Right hindlimb (tissue), 1 donor: ENCODE results near the gene LNX2.

Source experiments
- DNase-seq: peaks from one replicate; pipeline ENCODE4 v3.0.0-alpha.2; 2018

The LNX2 gene

DNA sequence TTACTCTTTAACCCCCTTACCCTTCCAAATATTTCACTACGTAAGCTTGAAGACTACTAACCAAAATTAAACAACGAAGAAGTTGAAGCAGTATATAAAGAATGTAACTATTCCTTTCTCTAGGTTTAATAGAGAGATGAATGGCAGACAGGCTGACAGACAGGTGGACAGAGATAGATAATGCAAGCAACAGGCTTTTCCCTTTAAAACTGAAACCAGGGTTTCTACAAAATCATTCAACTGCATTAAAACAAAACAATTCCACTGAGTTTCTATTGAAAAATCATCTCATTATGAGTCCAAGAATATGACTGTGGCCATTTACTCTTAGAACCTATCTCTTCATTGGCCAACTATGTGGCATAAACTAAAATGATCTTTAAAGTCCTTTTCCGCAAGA is 15.2 kb downstream of the LNX2 start:
- no peak for DNase-seq

DNA sequence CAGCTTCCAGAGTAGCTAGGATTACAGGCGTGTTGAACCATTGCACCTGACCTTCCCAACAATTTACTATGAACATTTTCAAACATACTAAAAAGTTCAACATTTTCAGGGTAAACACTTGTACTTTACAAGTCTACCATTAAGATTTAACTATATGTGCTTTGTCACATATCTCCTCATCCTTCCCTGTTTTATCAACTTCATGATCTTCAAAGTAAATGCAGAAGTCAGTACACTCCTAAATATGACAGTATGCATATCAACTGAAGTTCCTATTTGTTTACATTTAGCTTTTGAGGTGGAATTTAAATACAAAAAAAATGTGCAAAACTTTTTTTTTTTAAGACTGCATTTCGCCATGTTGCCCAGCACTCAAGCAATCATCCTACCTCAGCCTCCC is 18.5 kb downstream of the LNX2 start:
- no peak for DNase-seq

DNA sequence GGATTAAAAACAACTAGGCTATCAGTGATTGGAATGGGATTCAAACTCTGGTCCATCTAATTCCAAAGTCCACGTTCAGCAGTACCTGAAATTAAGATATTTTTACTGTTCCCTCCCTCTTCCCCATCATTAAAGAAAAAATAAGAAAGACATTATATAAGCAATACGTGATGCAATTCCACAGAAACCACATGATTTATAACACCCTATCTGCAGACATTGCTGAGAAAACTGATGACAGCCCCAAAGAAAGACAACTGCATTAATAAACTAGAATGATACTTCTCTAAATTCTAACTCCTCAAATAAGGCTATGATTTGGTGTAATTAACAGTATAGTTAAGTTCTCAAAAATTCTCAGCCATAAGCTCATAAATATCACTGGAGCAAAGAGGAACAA is 19.1 kb downstream of the LNX2 start:
- no peak for DNase-seq

DNA sequence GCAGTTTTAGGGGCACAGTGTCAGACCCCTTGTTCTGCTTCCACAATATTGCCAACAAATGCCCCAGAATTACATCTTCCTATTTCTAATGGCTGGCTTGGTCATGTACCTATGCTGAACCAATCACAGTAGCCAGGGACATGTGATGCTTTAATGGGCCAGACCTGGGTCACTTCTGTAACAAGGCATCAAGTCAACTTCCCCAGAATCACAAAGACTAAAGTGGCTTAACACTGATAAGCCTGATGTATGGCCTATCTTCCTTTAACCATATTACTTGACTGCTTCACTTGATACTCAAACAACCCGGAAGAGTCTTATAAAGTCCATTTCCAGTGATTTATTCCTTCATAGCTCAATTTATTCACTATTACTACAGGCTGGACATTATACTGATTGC is 19.6 kb downstream of the LNX2 start:
- no peak for DNase-seq

DNA sequence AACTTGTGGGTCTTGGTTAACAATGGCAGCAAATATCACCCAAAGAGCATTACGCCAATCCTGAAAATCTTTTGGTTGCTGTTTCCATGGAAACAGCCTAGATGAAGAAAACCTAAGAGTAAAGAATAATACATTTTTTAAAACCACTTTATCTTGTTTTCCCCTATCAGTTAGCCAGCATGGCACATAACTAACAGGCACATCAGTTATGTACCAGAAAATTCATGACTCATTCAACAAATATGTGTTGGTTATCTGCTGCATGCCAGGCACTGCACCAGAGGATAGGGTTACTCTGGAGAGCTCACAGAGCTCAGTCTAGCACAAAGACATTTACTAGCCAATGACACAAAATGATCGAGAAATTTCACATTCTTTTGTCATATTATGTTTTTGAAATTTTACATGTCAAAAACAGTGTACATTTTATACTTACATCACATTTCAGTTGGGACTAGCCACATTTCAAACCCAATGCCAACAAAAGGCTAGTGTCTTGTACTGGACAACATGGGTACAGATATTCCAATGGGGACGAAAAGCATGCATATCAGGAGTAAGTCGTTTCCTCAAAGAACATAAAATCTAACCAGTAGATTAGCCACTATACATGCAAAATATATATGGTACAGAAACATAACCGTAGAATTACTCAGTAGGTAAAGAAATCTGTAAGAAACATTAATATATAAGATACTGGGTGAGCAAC is 20.3 kb downstream of the LNX2 start:
- no peak for DNase-seq

DNA sequence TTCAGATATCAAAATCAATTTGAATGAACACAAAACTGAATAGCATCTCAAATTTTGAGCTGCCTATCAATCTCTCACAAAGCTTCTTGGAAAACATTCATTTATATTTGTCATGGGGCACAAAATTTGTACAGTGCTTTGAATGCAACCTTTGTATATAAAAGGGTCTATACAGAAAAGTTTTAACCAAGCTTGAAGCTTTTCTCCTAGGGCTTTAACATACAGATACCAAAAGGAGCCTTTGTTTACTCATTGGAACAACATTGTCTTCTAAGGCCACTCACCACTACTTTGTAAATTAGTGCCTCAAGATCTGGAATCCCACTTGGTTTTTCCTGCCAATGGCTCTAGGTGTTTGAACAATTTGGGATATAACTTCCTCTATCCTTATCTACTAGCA is 21.2 kb downstream of the LNX2 start:
- no peak for DNase-seq

DNA sequence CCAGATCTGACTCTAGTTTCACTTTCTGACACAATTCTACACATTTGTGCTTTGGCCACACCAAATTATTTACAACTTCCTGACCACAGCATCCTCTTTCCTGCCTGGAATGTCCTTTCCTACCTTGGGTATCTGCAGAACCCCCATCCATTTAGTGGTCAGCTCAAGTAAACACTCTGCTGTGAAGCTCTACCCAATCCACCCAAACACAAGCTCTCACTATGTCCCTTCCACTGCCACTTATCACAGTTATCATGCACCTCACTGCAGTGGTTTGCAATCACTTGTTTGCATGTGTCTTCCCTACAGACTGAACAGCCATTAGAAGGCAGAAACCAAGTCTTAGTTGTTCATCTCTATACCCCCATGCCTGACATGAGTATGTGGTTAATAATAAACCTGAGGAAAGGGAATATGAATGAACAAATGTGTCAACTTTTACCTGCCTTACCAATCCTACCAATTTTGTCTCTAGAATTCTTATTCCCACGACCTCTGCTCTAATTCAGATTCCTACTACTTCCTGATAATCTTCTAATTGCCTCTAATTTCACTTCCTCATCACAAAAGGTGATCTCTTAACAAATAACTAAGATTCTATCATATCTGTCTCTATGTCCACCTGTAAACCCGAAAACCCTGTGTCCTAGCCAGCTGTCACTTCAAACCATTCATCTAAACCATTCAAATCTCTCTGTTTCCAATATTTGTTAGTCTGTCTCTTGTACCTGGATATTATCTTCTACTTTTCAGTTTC is 25.1 kb downstream of the LNX2 start:
- no peak for DNase-seq

DNA sequence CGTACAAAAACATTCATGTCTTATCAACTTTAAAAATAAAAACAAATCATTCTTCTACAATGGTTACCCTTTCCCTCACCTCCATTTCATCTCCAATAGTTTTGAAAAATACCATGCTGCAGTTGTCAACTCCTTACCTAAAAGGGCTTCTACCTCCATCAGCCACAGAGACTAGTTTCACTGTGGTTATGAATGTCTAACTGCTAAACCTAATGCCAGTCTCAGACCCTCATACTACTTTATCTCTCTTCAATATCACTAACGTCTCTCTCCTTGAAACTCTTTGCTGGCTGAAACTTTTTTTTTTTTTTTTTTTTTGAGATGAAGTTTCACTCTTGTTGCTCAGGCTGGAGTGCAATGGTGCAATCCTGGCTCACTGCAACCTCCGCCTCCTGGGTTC is 27.1 kb downstream of the LNX2 start:
- no peak for DNase-seq

DNA sequence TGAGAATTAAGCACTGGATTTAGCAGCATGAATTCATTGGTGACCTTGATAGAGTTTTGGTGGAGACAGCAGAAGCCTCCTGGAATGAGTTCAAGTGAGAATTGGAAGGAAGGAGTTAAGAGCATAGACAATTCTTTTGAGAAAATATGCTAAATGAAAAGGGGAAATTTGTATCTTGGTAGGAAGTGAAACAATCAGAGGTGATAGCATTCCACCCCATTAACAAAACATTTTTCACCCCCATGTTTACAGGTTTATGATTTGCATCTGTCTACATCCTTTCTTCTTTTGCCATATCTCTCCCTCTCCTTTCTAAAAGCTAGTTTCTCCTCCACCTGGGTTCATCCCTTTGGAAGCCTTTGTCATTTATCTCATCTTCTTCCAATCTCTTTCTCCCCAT is 27.5 kb downstream of the LNX2 start:
- no peak for DNase-seq

DNA sequence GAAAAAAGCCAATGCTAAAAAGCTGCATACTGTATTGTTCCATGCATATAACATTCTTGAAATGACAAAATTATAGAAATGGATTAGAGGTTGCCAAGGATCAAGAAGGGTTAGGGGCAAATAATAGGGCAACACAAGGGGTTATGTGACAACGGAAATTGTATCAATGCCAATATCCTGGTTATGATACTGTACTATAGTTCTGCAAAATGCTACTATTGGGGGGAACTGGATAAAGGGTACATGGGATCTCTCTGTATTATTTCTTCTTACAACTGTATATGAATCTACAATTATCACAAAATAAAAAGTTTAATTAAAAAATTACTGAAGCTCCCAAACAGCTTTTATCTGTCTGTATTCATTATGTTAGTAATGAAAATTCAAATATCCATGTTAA is 31.9 kb downstream of the LNX2 start:
- DNase-seq: no peak

DNA sequence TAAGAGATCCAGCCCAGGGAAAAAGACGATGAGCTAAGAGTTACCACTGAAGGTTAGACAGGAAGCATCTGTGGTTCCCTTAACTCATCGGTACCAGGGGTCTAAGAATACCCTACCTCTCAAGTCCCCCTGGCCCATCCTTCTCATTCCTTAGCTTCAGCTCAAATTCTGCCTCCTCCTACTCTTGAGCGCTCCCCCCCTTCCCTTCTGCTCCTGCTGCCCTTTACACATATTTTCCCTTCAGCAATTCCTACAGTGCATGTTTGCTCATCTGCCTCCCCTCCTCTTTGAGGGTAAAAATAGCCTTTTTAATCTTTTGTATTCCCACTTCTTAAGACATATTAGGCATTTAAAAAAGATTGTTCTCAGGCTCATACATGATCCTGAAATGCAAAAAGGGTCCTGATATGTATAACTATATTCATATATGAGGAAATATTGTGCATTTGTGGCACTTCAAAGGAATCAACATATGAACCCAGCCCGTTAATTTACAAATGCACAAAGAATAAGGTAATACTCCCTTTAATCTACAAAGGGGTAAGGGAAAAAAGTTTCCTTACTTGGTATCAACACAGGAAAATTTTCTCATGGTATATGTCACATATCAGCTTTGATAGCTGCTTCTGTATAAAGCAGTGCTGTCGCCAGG is 33.1 kb downstream of the LNX2 start:
- DNase-seq: no peak

DNA sequence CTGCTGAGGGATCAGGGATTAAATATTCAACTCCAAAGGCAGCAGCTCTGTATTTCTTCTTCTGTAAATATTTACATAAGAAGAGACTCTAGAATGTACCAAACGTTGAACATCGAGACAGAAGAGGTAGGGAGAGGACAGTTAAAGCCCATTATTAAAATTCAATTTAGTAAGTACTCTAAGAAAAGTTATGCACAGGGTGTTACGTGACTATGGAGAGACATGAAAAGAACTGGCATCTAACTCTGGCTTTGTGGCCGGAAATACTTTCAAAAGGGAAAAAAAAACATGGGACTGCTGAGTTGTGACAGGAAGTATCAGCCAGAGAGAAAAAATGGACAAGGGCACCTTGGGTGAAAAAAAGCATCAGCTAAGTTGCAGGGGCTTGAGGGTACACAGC is 36.7 kb downstream of the LNX2 start:
- no peak for DNase-seq

DNA sequence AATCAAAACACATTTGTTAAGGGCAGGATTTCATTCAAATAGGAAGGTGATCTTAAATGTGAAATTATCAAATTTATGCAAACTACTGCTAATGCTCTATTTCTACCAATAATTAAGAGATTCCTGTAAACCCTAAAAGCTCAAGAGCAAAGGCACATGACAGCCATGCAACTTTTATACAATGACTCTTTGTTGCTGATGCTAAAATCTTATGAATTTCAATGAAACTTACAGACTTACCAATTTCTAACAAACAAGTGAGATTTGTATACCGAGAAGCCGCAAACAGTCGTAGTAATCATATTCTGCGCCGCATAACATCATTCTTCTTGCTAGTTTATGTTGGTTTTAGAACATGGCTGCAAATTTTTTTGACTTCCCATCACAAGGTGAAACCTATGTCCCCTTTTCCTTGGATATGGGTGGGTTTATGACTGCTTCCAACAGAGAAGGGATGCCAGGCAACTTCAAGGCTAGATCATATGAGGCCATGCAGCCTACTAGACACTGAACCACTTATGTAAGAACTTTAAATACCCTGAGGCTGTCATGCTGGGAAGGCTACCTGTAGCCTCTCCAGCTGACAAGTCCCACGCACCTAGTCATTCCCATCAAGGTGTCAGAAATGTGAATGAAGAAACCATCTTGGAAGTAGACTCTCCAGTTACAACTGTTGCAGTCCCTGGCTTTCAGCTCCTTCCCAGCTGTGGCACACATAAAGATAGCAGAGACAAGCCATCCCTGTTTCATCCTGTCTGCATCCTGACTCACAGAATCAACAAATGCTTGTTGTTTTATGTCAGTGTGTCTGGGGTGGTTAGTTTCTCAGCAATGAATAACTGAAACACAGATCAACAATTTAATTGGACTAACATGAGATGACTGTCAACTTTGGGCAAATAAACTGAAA is 42.0 kb downstream of the LNX2 start:
- no peak for DNase-seq

DNA sequence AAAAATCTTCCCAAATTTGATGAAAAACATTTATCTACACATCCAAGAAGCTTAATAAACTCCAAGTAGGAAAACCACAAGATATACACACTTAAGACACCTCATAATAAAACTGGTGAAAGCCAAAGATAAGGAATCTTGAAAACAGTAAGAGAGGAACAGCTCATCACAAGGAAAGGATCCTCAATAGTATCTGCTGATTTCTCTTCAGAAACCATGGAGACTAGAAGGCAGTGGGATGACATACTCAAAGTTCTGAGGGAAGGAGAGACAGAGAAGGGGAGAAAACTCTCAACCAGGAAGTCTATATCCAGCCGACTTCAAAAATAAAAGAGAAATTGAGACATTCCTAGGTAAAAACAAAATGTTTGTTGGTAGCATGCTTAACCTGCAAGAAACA is 45.7 kb downstream of the LNX2 start:
- no peak for DNase-seq

DNA sequence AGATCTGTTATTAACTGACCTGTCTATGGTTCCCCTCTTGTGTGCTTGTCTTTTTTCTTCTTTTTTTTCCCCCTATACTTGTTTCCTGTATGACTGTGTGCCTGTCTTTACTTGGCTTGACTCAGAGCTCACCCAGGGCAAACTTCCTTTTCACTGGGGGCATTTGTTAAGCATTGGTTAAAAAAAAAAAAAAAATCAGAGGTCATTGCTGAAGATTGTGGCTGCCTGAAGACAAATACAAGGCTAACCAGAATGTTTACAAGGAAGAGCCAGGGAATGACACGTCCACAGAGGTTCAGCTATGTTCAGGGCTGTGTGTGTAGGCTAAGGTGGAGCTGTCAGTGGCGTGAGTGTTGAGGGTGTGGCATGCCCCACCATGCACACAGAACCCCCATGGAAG is 47.1 kb downstream of the LNX2 start:
- DNase-seq: no peak

DNA sequence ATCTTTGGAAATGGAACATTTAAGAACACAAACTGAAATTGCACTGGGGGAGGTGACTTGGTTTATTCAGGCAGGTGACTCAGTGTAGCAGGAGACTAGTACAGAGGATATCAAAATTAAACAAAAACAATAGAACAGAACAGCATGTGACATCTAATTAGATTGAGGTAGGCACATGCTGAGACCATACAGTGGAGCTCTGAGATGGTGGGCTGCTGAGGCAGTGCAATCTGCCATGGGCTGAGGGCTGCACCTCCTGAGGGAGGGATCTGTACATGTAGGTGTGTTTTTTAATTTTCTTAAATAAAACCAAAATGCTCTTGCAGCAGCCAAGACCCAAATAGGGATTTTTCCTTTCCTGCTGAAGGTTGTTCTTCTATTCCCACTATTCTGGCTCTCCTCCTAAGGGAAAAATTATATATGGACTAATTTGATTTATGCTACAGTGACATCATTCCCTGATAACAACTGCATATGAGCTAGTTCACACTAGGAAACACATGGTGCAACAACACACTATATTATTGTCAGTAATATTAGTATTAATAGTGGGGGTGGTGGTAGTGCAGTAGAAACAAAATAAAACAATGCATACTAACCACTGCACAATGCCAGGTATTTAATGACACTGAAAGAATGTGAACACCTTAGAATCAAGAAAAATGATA is 48.0 kb downstream of the LNX2 start:
- no peak for DNase-seq

DNA sequence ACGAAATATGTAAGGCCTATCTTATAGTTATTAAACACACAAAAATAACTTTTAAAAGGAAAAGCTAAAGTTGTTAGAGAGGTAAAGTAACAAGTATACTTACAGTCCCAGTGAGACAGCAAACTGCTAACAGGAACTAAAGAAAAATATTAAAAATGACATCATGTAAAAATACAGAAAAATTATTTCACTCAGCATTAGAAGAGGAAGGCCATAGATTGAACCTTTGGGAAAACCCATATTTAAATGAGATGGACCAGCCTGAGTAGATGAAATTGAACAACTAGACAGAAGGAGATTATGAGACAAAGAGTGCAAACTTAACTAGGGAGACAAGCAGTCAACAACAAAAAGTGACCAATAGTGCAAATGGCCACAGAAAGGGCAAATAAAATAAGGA is 49.4 kb downstream of the LNX2 start:
- no peak for DNase-seq

DNA sequence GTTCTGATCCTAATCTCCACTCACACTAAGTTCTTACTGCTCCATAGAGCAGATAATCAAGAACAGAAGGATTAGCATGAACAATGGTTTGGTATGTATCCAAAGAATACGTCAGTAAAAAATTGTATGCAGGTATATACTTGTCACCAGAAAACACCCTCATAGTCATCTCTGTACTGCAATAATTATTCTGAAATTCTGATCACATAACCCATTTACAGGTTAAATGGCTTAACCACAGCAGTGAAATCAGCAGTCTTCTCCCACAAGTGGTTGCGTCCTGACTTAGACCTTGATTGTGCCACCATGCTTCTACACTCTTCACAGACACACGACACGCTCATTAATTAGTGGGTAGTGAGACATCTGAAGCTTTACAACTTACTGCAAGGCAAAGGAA is 50.9 kb downstream of the LNX2 start:
- no peak for DNase-seq

DNA sequence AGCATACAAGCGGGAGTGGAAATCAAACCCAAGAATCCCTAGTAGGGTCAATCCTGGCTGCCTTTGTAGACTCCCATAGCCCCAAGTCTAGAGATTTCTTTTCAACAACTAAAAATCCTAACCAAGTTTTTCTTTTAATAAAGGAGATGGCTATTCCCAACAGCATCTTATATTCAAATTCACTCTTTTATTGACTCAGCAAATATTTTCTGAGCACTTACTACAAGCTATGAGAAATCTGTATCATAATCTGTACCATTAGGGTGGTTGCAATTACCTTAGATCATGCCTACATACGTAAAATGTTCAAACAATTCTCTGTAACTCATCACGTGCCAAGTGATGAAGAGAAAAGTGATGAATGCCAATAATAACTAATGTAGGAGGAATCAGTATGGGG is 54.5 kb downstream of the LNX2 start:
- DNase-seq: no peak

DNA sequence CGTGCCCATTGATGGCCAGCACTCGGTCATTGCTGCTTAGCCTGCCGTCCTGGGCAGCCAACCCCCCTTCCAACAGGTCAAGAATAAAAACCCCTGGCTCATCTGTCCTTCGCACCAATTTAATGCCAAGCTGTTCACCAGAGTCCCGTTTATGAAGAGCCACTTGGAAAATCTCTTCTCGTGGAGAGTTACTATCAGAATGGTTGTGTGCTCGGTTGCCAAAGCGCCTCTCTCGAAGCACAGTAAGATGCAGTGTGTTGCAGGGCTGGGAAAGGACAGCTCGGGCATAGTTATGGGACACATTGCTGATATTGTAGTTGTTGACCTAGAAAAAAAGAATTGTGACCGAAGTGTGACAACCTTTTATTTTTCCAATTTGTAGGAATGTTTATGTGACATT is 57.9 kb downstream of the LNX2 start:
- DNase-seq: no peak

DNA sequence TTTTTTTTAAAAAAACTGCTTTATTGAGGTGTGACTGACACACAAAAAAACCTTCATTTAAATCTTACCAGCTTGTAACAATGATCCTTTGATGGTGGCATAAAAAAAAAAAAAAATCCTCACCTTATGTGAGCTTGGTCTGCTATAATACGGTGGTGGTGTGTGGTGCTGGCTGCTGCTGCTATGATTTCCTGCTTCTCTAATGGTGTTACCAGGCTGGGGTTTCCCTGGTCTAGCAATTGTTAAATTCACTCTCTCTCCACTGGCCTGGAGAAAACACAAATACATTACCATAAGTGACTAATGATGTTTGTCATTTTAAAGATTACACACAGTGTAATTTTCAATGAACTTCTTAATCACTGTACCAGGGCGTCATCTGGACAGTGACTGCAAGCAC is 60.6 kb downstream of the LNX2 start:
- no peak for DNase-seq

DNA sequence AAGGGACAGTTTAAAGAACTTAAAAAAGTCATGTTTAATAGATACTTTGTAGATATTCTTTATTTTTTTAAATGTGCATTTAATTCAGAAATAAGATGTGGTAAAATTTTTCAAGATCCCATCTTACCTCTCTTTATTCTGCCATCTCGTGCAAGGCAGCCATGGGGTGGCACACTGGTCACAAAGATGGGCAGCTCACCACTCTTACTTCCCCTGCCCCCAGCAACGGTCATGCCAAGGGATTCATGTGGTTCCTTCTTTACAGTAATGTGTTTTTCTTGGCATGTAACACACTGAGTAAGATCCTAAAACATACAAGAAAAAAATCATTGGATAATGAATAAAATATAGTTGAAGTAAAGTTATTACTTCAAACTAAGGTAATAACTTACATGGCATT is 64.2 kb downstream of the LNX2 start:
- DNase-seq: no peak

DNA sequence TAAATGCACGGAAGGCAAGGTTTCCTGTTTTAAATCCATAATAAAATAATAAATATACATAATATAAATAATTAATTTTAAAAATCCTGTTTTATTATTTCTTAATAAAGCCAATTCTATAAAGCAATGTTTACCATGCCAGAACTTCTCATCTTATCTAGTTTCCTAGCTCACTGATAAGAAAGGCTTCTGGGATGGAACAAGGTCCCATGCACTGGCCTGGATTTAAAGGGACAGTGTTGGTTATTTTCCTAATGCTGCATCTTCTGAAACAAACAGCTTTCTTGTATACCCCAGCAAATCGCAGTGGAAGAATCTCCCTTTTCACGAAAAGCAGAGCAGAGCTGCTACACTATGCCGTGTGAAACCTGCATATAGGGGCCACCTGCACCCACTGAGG is 68.8 kb downstream of the LNX2 start:
- no peak for DNase-seq
